Measurements from ENCODE around the gene POC1B. TPM values are rescaled to one million over a fixed set of nuclear protein-coding genes. Genes with fewer than 3 reads are reported as not detected.

POC1B gene
- total RNA-seq, 1 donor from 2014 or later = 15.3 TPM

- H3K27me3 Mint-ChIP-seq = no peaks in the 10 kb centered on the region
These were observed 98.2 kb downstream of the POC1B start for GRCh38 chr12:89427508-89428156.

GRCh38 chr12:89424846-89425245, 101.0 kb downstream of the POC1B start:
- H3K4me3 Mint-ChIP-seq = no peak overlapping the region
- H3K27me3 Mint-ChIP-seq = no peaks in the 10 kb centered on the region
- no peak for TF ChIP-seq CTCF (conservative IDR thresholded peaks at IDR 0.05)
- peaks cover 5% of the 10 kb centered on the region for H3K36me3 Mint-ChIP-seq
- DNase-seq (ENCODE audit: extremely low spot score, unreplicated experiment) = no peak
- no peaks in the 10 kb centered on the region for H3K4me1 Mint-ChIP-seq (ENCODE audit: unreplicated experiment)
- no peak overlapping the region for H3K27ac Mint-ChIP-seq
- no peaks in the 10 kb centered on the region for H3K9me3 Mint-ChIP-seq

More at GRCh38 chr12:89427508-89428156, 98.2 kb downstream of the POC1B start:
- Mint-ChIP-seq H3K9me3 (peaks cover 2% of the 10 kb centered on the region), H3K36me3 (peaks cover 9% of the 10 kb centered on the region), H3K4me1 (ENCODE audit: unreplicated experiment) (no peaks in the 10 kb centered on the region), H3K27ac (no peak overlapping the region), H3K4me3 (no peak overlapping the region)
- no peak for TF ChIP-seq CTCF (conservative IDR thresholded peaks at IDR 0.05)
- no peak for DNase-seq (ENCODE audit: extremely low spot score, unreplicated experiment)

GRCh38 chr12:89424389-89424788, 101.5 kb downstream of the POC1B start:
- no peaks in the 10 kb centered on the region for H3K9me3 Mint-ChIP-seq
- no peak overlapping the region for H3K4me3 Mint-ChIP-seq
- H3K4me1 Mint-ChIP-seq (ENCODE audit: unreplicated experiment) = no peaks in the 10 kb centered on the region
- no peak for TF ChIP-seq CTCF (conservative IDR thresholded peaks at IDR 0.05)
- H3K36me3 Mint-ChIP-seq = peaks cover 5% of the 10 kb centered on the region
- no peak overlapping the region for H3K27ac Mint-ChIP-seq
- no peak for DNase-seq (ENCODE audit: extremely low spot score, unreplicated experiment)
- H3K27me3 Mint-ChIP-seq = no peaks in the 10 kb centered on the region

- no peak overlapping the region for H3K27ac Mint-ChIP-seq
- H3K9me3 Mint-ChIP-seq = no peaks in the 10 kb centered on the region
- H3K4me3 Mint-ChIP-seq = no peak overlapping the region
- peak; percentile 45 for TF ChIP-seq CTCF (conservative IDR thresholded peaks at IDR 0.05)
- no peak for DNase-seq (ENCODE audit: extremely low spot score, unreplicated experiment)
- peaks cover 10% of the 10 kb centered on the region for H3K36me3 Mint-ChIP-seq
- H3K27me3 Mint-ChIP-seq = no peaks in the 10 kb centered on the region
- H3K4me1 Mint-ChIP-seq (ENCODE audit: unreplicated experiment) = peaks cover 9% of the 10 kb centered on the region
These were observed 104.6 kb downstream of the POC1B start for GRCh38 chr12:89421092-89421835.

- no peak overlapping the region for H3K4me3 Mint-ChIP-seq
- no peaks in the 10 kb centered on the region for H3K9me3 Mint-ChIP-seq
- DNase-seq (ENCODE audit: extremely low spot score, unreplicated experiment) = no peak
- H3K27me3 Mint-ChIP-seq = no peaks in the 10 kb centered on the region
- peaks cover 13% of the 10 kb centered on the region for H3K4me1 Mint-ChIP-seq (ENCODE audit: unreplicated experiment)
- peaks cover 4% of the 10 kb centered on the region for H3K36me3 Mint-ChIP-seq
- no peak for TF ChIP-seq CTCF (conservative IDR thresholded peaks at IDR 0.05)
- no peak overlapping the region for H3K27ac Mint-ChIP-seq
These were observed 107.5 kb downstream of the POC1B start for GRCh38 chr12:89418228-89418910.
